Measurements from ENCODE around the gene GIPC3. TPM values are rescaled to one million over a fixed set of nuclear protein-coding genes. Genes with fewer than 3 reads are reported as not detected.

Gene GIPC3
- 0.21 TPM for total RNA-seq

DNA sequence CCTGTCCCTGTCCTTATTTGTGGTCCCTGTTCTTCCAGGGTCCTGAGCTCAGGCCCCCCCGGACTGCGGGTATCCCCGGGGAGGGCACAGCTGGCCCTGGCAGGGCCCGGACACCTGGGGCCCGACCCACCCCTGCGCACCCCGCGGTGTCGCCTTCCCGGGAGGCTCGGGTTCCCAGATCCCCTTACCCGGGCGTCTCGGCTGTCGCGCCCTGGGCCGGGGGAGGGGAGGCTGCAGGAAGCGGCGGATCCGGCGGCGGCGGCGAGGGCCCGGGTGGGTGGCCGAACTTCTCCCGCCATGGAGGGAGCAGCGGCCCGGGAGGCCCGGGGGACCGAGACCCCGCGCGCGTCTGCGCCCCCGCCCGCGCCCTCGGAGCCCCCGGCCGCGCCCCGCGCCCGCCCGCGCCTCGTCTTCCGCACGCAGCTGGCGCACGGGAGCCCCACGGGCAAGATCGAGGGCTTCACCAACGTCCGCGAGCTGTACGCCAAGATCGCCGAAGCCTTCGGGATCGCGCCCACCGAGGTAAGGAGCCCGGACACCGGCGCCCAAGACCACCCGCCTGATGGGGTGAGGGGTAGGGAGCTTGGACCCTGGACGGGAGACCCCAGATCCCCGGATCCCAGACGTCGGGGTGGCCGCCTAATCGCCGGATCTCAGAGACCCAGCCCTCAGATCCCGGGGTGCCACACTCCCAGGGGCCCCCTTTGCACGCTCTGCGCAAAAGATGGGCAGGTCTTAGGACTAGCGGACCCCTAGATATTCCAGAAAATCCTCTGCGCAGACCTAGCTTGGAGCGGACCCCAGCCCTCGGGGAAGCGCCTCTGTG lies at the start of gene GIPC3:
Gene GIPC3 (plus strand): TSS at position 178 of the 826 bp plus-strand sequence. CDS start 120 bp downstream, at position 298.
- Histone ChIP-seq H3K4me1 (ENCODE audit: insufficient read depth, low read length) (peaks cover 6% of the 10 kb centered on the region), H3K27me3 (ENCODE audit: insufficient read depth, low read length) (peaks cover 3% of the 10 kb centered on the region), H3K4me3 (ENCODE audit: low read length) (peak within 1 kb of the TSS; percentile 24), H3K9me3 (ENCODE audit: low read depth, low read length) (no peaks in the 10 kb centered on the region)

DNA sequence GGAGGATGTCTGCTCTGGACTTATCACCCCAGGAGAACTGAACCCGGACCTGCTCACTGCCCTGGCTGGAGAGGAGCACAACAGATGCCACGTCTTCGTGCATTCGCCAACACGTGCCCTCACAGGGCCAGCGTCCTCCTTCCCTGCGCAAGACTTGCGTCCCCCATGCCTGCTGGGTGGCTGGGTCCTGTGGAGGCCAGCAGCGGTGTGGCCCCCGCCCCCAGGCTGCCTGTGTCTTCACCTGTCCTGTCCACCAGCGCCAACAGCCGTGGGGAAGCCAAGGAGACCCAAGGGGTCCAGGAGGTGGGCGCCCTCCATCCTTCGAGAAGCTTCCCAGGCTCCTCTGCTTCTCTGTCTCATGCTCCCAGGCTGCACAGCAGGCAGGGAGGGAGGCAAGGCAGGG lies 49.7 kb upstream of the GIPC3 start:
- H3K4me3 ChIP-seq (ENCODE audit: low read length): no peak overlapping the region
- H3K9me3 ChIP-seq (ENCODE audit: low read depth, low read length): no peaks in the 10 kb centered on the region
- no peaks in the 10 kb centered on the region for H3K27me3 ChIP-seq (ENCODE audit: insufficient read depth, low read length)
- H3K4me1 ChIP-seq (ENCODE audit: insufficient read depth, low read length): no peaks in the 10 kb centered on the region

GRCh38 chr19:3535981-3536380 lies 49.3 kb upstream of the GIPC3 start:
- Histone ChIP-seq H3K4me1 (ENCODE audit: insufficient read depth, low read length) (no peaks in the 10 kb centered on the region), H3K27me3 (ENCODE audit: insufficient read depth, low read length) (no peaks in the 10 kb centered on the region), H3K4me3 (ENCODE audit: low read length) (no peak overlapping the region), H3K9me3 (ENCODE audit: low read depth, low read length) (no peaks in the 10 kb centered on the region)

DNA sequence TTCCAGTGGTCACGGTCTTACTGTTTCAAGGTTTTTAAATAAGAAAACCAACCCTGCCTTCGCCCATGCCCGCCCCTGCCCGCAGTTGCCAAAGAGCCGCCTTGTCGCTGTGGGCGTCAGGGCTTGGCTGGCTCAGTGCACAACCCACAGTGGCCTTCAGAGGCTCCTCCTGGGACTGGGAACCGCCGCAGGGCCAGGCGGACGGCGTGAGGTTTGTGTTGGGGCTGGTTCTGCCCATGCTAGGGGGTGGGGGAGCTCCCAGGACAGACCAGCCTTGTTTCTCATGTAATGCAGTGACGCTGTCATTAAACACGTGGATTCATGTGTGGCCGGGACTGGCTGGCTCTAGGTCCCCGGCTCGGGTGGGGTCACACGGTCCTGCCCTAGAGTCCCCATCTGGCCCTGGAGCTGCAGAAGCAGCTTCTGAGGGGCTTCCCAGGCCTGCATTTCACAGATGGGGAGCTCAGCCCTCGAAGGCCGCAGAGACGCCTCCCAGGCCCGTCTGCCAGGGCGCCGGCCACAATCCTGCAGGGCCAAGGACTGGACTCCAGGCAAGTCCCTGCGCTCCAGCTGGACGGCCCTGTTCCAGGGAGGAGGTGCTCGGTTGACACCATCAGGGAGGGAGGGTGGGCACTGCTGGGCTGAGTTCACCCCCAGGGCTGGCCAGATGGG lies 48.7 kb upstream of the GIPC3 start:
- no peaks in the 10 kb centered on the region for H3K4me1 ChIP-seq (ENCODE audit: insufficient read depth, low read length)
- H3K9me3 ChIP-seq (ENCODE audit: low read depth, low read length): no peaks in the 10 kb centered on the region
- no peaks in the 10 kb centered on the region for H3K27me3 ChIP-seq (ENCODE audit: insufficient read depth, low read length)
- H3K4me3 ChIP-seq (ENCODE audit: low read length): no peak overlapping the region

- no peak overlapping the region for H3K4me3 ChIP-seq (ENCODE audit: low read length)
- no peaks in the 10 kb centered on the region for H3K4me1 ChIP-seq (ENCODE audit: insufficient read depth, low read length)
- H3K9me3 ChIP-seq (ENCODE audit: low read depth, low read length): no peaks in the 10 kb centered on the region
- no peaks in the 10 kb centered on the region for H3K27me3 ChIP-seq (ENCODE audit: insufficient read depth, low read length)
Measured at GRCh38 chr19:3537101-3537437, 48.2 kb upstream of the GIPC3 start.

DNA sequence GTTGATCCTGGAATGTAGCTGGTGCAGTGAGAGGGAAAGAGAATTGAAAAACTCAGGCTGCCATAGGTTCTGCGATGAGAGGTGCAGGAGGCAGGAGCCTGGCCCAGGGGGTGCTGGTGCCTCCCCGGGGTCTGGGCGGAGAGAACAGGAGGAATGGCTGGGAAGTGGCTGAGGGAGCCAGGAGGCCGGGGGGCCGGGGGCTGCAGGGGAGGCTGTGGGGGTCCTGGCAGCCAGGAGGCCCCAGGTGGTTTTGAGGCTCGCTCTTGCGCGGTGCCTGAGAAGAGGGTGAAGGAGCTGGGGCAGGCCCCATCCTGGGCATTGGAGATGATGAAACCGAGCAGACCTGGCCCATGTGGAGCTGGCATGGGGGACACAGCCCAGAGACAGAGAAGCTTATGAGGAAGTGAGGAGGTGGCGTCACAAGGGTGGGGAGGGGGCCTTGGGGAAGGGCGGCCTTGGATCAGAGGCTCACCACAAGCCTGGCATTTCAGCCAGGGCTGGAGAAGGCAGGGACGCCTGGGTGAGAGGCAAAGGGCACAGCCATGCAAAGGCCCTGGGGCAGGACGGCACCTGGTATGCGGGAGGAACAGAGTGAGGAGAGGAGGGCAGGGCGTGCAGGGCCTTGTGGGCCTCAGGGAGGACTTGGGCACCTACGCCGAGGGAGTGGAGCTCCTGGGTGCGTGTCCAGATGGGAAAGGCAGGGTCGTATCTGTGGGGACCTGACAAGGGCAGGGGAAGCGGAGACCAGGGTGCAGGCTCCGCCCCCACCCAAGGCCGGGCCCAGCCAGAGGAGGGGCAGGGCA lies 47.6 kb upstream of the GIPC3 start:
- Histone ChIP-seq H3K9me3 (ENCODE audit: low read depth, low read length) (no peaks in the 10 kb centered on the region), H3K4me3 (ENCODE audit: low read length) (no peak overlapping the region), H3K4me1 (ENCODE audit: insufficient read depth, low read length) (no peaks in the 10 kb centered on the region), H3K27me3 (ENCODE audit: insufficient read depth, low read length) (no peaks in the 10 kb centered on the region)

GRCh38 chr19:3538258-3538929 lies 46.9 kb upstream of the GIPC3 start:
- Histone ChIP-seq H3K9me3 (ENCODE audit: low read depth, low read length) (no peaks in the 10 kb centered on the region), H3K27me3 (ENCODE audit: insufficient read depth, low read length) (no peaks in the 10 kb centered on the region), H3K4me3 (ENCODE audit: low read length) (no peak overlapping the region), H3K4me1 (ENCODE audit: insufficient read depth, low read length) (no peaks in the 10 kb centered on the region)

DNA sequence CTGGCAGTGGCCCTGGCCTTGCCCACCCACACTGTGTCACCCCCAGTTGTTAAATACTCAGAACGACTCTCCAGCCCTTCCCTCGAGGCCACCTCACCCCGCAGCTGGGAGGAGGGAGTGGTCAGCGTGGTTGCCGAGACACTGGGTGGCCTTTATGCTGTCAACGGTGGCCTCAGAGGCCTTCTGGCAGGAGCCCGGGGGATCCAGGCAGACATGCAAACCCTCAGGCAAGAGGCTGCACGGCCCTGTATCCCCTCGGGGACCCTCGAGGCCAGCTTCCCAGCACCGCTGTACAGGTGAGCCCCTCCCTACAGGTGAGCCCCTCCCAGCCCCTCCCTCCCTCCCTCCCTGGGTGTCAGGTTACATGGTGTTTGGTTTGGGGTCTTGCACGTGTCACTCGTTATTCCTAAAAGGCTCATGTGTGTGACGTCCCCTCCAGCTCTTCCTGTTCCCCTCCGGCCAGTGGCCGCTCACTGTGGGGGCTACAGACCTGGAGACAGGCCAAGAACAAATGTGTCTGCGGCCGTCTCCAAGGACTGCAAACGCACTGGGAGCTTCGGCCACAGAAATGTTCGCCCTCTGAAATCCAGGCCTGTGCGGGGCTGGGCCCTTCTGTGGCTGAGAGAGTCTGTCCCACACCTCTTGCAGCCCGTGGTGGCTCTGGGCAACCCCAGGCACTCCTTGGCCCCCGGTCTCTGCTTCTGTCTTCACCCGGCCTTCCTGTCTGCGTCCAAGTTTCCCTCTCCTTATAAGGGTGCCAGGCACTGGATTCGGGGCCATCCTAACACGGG lies 46.1 kb upstream of the GIPC3 start, which contains the start of gene TEKTIP1:
Gene TEKTIP1 (plus strand): TSS at position 210 of the 791 bp plus-strand sequence. CDS start 4 bp downstream, at position 214.
- H3K9me3 ChIP-seq (ENCODE audit: low read depth, low read length): no peaks in the 10 kb centered on the region
- H3K4me3 ChIP-seq (ENCODE audit: low read length): no peak within 1 kb of the TSS
- H3K4me1 ChIP-seq (ENCODE audit: insufficient read depth, low read length): no peaks in the 10 kb centered on the region
- H3K27me3 ChIP-seq (ENCODE audit: insufficient read depth, low read length): no peaks in the 10 kb centered on the region

DNA sequence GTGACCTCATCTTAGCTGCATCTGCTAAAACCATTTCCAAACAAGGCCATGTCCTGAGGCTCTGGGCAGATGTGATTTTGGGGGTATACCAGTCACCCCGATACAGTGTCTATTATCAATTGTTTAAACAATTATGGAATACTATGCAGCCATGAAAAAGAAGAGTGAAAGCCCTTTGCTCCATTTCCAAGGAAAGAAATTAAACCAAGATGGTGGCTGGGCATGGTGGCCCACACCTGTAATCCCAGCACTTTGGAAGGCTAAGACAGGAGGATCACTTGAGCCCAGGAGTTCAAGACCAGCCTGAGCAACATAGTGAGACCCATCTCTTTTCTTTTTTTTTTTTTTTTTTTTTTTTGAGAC lies 45.5 kb upstream of the GIPC3 start:
- Histone ChIP-seq H3K9me3 (ENCODE audit: low read depth, low read length) (no peaks in the 10 kb centered on the region), H3K27me3 (ENCODE audit: insufficient read depth, low read length) (no peaks in the 10 kb centered on the region), H3K4me3 (ENCODE audit: low read length) (no peak overlapping the region), H3K4me1 (ENCODE audit: insufficient read depth, low read length) (no peaks in the 10 kb centered on the region)

GRCh38 chr19:3543150-3544057 lies 41.9 kb upstream of the GIPC3 start:
- Histone ChIP-seq H3K27me3 (ENCODE audit: insufficient read depth, low read length) (no peaks in the 10 kb centered on the region), H3K9me3 (ENCODE audit: low read depth, low read length) (no peaks in the 10 kb centered on the region), H3K4me3 (ENCODE audit: low read length) (no peak overlapping the region), H3K4me1 (ENCODE audit: insufficient read depth, low read length) (peaks cover 16% of the 10 kb centered on the region)

- Histone ChIP-seq H3K4me1 (ENCODE audit: insufficient read depth, low read length) (peaks cover 22% of the 10 kb centered on the region), H3K9me3 (ENCODE audit: low read depth, low read length) (no peaks in the 10 kb centered on the region), H3K4me3 (ENCODE audit: low read length) (no peak overlapping the region), H3K27me3 (ENCODE audit: insufficient read depth, low read length) (no peaks in the 10 kb centered on the region)
Measured at GRCh38 chr19:3544058-3544376, 41.3 kb upstream of the GIPC3 start.

- no peaks in the 10 kb centered on the region for H3K27me3 ChIP-seq (ENCODE audit: insufficient read depth, low read length)
- no peaks in the 10 kb centered on the region for H3K9me3 ChIP-seq (ENCODE audit: low read depth, low read length)
- H3K4me1 ChIP-seq (ENCODE audit: insufficient read depth, low read length): peaks cover 29% of the 10 kb centered on the region
- no peak overlapping the region for H3K4me3 ChIP-seq (ENCODE audit: low read length)
Measured at GRCh38 chr19:3544742-3545668, 40.3 kb upstream of the GIPC3 start.

DNA sequence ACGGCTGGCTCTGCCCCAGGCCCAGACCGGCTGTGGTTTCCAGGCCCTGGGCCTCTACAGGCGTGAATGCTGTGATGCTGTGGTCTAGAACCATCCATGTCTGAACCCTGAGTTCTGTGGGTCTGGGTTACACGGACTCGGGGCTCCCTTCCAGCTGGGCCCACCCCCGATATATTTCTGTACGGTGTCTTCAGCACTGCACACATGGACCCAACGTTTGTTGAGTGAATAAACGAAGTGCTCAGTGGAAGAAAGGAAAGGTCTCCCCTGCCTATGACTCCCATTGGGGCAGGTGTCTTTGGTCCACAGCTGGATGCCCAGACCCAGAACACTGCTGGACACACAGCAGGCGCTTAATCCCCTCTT lies 39.6 kb upstream of the GIPC3 start:
- H3K4me3 ChIP-seq (ENCODE audit: low read length): no peak overlapping the region
- peaks cover 29% of the 10 kb centered on the region for H3K4me1 ChIP-seq (ENCODE audit: insufficient read depth, low read length)
- no peaks in the 10 kb centered on the region for H3K27me3 ChIP-seq (ENCODE audit: insufficient read depth, low read length)
- no peaks in the 10 kb centered on the region for H3K9me3 ChIP-seq (ENCODE audit: low read depth, low read length)

Data from mononuclear cell (primary cell).